Measurements from ENCODE around the gene UNC5A.

The UNC5A gene

DNA sequence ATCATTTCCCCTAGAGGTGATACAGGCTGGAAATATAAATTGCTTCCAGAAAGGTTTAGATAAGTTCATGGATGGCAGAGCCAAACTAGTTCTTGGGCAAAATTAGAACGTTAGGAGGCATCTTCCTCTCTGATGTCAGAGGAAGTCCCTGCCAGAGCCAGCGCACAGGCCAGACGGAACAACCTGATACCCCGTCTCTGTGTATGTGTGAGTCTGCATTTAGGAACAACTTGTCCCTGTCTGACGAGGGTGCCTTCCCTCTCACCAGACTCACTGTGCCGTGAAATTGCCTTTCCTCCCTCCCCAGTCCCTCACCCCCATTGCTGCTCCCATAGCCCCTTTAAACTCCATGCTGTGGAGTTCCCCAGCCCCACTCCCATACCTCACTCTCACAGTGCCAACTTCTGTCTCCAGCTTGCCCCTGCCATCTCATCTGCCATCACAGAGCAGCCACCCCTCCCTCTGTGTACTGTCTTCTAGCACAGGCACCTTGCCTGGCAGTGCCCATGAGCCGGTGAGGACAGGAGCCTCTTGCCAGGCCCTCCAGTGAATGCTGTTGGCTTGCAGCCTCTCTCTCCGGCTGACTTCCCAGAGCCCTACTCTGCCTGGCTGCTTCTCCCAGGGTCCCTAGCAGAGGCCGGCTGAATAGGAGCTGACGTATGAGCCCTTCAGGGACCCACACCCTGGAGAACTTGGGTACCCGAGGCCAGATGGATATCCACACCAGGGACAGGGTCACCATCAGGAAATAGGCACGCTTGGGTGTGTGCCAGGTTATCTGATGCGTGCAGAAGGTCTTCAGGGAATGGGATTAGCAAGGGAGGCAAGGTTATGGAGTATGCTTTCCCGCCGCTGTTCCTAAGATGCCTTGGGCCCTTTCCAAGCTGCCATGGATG lies 26.7 kb downstream of the UNC5A start:
- no peak for DNase-seq (ENCODE audit: low spot score)
- no peak overlapping the region for H4K91ac ChIP-seq (ENCODE audit: low read depth, low read length, poor library complexity)
- H3K79me1 ChIP-seq (ENCODE audit: low read depth, low read length), result no peaks in the 10 kb centered on the region
- no peak overlapping the region for H4K8ac ChIP-seq (ENCODE audit: low read depth, low read length)
- H3K27ac ChIP-seq (replicated peaks; ENCODE audit: low read length), result no peak overlapping the region
- H3K23ac ChIP-seq (ENCODE audit: low read depth, low read length, poor library complexity), result peak overlapping the region; percentile 8
- H3K4me2 ChIP-seq (ENCODE audit: insufficient read depth, low read length, poor library complexity, severe bottlenecking), result no peak overlapping the region
- H3K9ac ChIP-seq (ENCODE audit: low read depth, low read length, poor library complexity), result no peak overlapping the region
- H3K4me1 ChIP-seq (ENCODE audit: control insufficient read depth in 2 of 2, insufficient read depth in 1 of 2, low read depth in 1 of 2, low read length in 2 of 2), result peaks cover 0 to 12% of the 10 kb centered on the region in 2 donors
- H2BK5ac ChIP-seq (ENCODE audit: low read length), result no peak overlapping the region
- no peak overlapping the region for H2BK120ac ChIP-seq (ENCODE audit: low read depth, low read length)
- H3K36me3 ChIP-seq (replicated peaks in 1 of 2; ENCODE audit: control insufficient read depth in 2 of 2, insufficient read depth in 2 of 2, low read length in 2 of 2), result no peaks in the 10 kb centered on the region
- no peak overlapping the region for H3K4me3 ChIP-seq (ENCODE audit: low read length in 2 of 2)
- H2BK12ac ChIP-seq (ENCODE audit: low read length), result no peak overlapping the region
- peaks cover 0 to 41% (median 0%) of the 10 kb centered on the region in 3 experiments for H3K27me3 ChIP-seq (ENCODE audit: control insufficient read depth in 3 of 3, insufficient read depth in 3 of 3, low read depth in 1 of 3, low read length in 3 of 3)
- H3K9me3 ChIP-seq (replicated peaks in 1 of 2; ENCODE audit: control insufficient read depth in 2 of 2, insufficient read depth in 1 of 2, low read depth in 1 of 2, low read length in 2 of 2), result no peaks in the 10 kb centered on the region
- WGBS, 2 donors (ENCODE audit: extremely low coverage in 2 of 2, insufficient read length in 2 of 2, insufficient replicate concordance in 1 of 2), result no CpG with 5 or more reads among the region's 15 CpGs
- H2AFZ ChIP-seq (ENCODE audit: low read length), result no peak overlapping the region
- H3K4ac ChIP-seq (ENCODE audit: low read length), result no peak overlapping the region
- H3K14ac ChIP-seq (ENCODE audit: low read length), result no peak overlapping the region
- no peak overlapping the region for H2AK5ac ChIP-seq (ENCODE audit: low read depth, low read length)
- H2BK15ac ChIP-seq (ENCODE audit: low read length), result no peak overlapping the region
- H3K18ac ChIP-seq (ENCODE audit: low read length), result no peak overlapping the region

DNA sequence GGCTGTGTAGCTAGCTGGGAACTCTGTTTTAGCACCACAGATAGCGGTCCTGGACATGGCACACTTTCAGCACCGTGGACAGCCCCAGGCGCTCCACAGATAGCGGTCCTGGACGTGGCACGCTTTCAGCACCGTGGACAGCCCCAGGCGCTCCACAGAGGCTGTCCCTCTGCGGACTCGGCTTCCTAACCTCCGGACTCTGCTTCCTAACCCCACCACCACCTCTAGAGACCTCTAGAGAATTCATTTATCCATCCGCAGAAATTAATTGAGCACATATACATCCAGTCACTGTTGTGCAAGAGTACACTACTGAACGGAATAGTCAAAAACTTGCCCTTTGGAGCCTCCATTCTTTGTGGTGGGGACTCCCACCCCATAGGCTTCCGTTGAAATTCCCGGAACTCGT lies 27.4 kb downstream of the UNC5A start:
- Histone ChIP-seq H3K27me3 (ENCODE audit: control insufficient read depth in 3 of 3, insufficient read depth in 3 of 3, low read depth in 1 of 3, low read length in 3 of 3) (peaks cover 0 to 41% (median 0%) of the 10 kb centered on the region in 3 experiments), H3K36me3 (replicated peaks in 1 of 2; ENCODE audit: control insufficient read depth in 2 of 2, insufficient read depth in 2 of 2, low read length in 2 of 2) (no peaks in the 10 kb centered on the region), H2BK120ac (ENCODE audit: low read depth, low read length) (no peak overlapping the region), H4K91ac (ENCODE audit: low read depth, low read length, poor library complexity) (no peak overlapping the region), H3K4me3 (ENCODE audit: low read length in 2 of 2) (no peak overlapping the region), H3K27ac (replicated peaks; ENCODE audit: low read length) (no peak overlapping the region), H3K9ac (ENCODE audit: low read depth, low read length, poor library complexity) (no peak overlapping the region), H3K4me2 (ENCODE audit: insufficient read depth, low read length, poor library complexity, severe bottlenecking) (no peak overlapping the region), H2BK15ac (ENCODE audit: low read length) (no peak overlapping the region), H2AK5ac (ENCODE audit: low read depth, low read length) (no peak overlapping the region), H3K14ac (ENCODE audit: low read length) (no peak overlapping the region), H4K8ac (ENCODE audit: low read depth, low read length) (no peak overlapping the region), H3K4ac (ENCODE audit: low read length) (no peak overlapping the region), H3K9me3 (replicated peaks in 1 of 2; ENCODE audit: control insufficient read depth in 2 of 2, insufficient read depth in 1 of 2, low read depth in 1 of 2, low read length in 2 of 2) (no peaks in the 10 kb centered on the region), H3K23ac (ENCODE audit: low read depth, low read length, poor library complexity) (no peak overlapping the region), H3K18ac (ENCODE audit: low read length) (no peak overlapping the region), H3K79me1 (ENCODE audit: low read depth, low read length) (no peaks in the 10 kb centered on the region), H3K4me1 (ENCODE audit: control insufficient read depth in 2 of 2, insufficient read depth in 1 of 2, low read depth in 1 of 2, low read length in 2 of 2) (peaks cover 0 to 12% of the 10 kb centered on the region in 2 donors), H2BK5ac (ENCODE audit: low read length) (no peak overlapping the region), H2AFZ (ENCODE audit: low read length) (no peak overlapping the region), H2BK12ac (ENCODE audit: low read length) (no peak overlapping the region)
- DNase-seq (ENCODE audit: low spot score), result peak; percentile 94
- no CpG with 5 or more reads among the region's 16 CpGs for WGBS, 2 donors (ENCODE audit: extremely low coverage in 2 of 2, insufficient read length in 2 of 2, insufficient replicate concordance in 1 of 2)

DNA sequence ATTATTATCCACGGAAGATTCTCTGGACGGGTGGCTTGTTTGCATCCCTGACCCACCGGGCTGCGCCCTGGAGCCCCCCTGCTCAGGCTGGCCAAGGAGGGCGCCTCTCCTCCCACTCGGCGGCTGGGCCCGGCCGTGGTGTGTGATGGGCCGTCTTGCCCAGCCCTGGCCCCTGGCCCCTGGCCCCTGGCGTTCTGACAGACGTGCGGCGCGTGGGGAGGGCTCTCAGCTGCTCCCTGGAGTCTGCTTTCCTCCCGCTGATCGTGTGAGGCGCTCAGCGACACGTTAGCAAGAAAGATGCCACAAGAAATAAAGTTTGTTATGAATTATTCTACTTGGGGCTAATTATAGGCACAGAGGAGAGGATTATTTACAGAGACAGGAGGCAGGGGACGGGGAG lies 33.3 kb downstream of the UNC5A start:
- Histone ChIP-seq H4K91ac (ENCODE audit: low read depth, low read length, poor library complexity) (no peak overlapping the region), H2BK15ac (ENCODE audit: low read length) (no peak overlapping the region), H2BK5ac (ENCODE audit: low read length) (no peak overlapping the region), H3K27me3 (ENCODE audit: control insufficient read depth in 3 of 3, insufficient read depth in 3 of 3, low read depth in 1 of 3, low read length in 3 of 3) (peaks cover 0 to 59% (median 0%) of the 10 kb centered on the region in 3 experiments), H3K4me1 (ENCODE audit: control insufficient read depth in 2 of 2, insufficient read depth in 1 of 2, low read depth in 1 of 2, low read length in 2 of 2) (peaks cover 0 to 26% of the 10 kb centered on the region in 2 donors), H3K23ac (ENCODE audit: low read depth, low read length, poor library complexity) (no peak overlapping the region), H3K79me1 (ENCODE audit: low read depth, low read length) (peaks cover 2% of the 10 kb centered on the region), H3K36me3 (replicated peaks in 1 of 2; ENCODE audit: control insufficient read depth in 2 of 2, insufficient read depth in 2 of 2, low read length in 2 of 2) (no peaks in the 10 kb centered on the region), H4K8ac (ENCODE audit: low read depth, low read length) (no peak overlapping the region), H3K14ac (ENCODE audit: low read length) (no peak overlapping the region), H2BK12ac (ENCODE audit: low read length) (no peak overlapping the region), H2AFZ (ENCODE audit: low read length) (no peak overlapping the region), H3K18ac (ENCODE audit: low read length) (no peak overlapping the region), H2BK120ac (ENCODE audit: low read depth, low read length) (no peak overlapping the region), H3K9me3 (replicated peaks in 1 of 2; ENCODE audit: control insufficient read depth in 2 of 2, insufficient read depth in 1 of 2, low read depth in 1 of 2, low read length in 2 of 2) (no peaks in the 10 kb centered on the region), H3K4me2 (ENCODE audit: insufficient read depth, low read length, poor library complexity, severe bottlenecking) (no peak overlapping the region), H3K4me3 (ENCODE audit: low read length in 2 of 2) (no peak overlapping the region), H3K9ac (ENCODE audit: low read depth, low read length, poor library complexity) (no peak overlapping the region), H3K27ac (replicated peaks; ENCODE audit: low read length) (no peak overlapping the region), H3K4ac (ENCODE audit: low read length) (no peak overlapping the region), H2AK5ac (ENCODE audit: low read depth, low read length) (no peak overlapping the region)
- WGBS, 2 donors (ENCODE audit: extremely low coverage in 2 of 2, insufficient read length in 2 of 2, insufficient replicate concordance in 1 of 2), result no CpG with 5 or more reads among the region's 21 CpGs
- DNase-seq (ENCODE audit: low spot score), result no peak

DNA sequence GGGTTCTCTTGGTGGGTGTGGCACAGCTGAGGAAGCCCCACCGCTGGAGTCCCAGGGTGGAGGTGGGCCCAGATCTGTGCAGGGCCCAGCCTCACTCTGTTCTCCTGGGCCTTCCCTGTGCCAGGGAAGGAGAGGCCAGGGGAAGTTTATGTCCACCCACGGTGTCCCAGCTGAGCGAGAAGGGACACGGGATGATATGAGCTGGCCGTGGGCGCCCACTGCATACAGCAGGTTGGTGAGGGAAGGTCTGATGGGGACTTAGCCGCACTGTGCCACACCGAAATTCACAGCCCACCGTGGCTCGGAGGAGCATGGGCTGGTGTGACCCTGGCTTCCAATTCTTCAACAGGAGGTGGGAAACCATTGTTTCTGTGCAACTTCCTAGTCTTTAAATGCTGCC lies 33.9 kb downstream of the UNC5A start:
- Histone ChIP-seq H3K36me3 (replicated peaks in 1 of 2; ENCODE audit: control insufficient read depth in 2 of 2, insufficient read depth in 2 of 2, low read length in 2 of 2) (no peaks in the 10 kb centered on the region), H3K14ac (ENCODE audit: low read length) (no peak overlapping the region), H4K8ac (ENCODE audit: low read depth, low read length) (peak overlapping the region; percentile 76), H3K27ac (replicated peaks; ENCODE audit: low read length) (no peak overlapping the region), H3K18ac (ENCODE audit: low read length) (peak overlapping the region; percentile 66), H3K9me3 (replicated peaks in 1 of 2; ENCODE audit: control insufficient read depth in 2 of 2, insufficient read depth in 1 of 2, low read depth in 1 of 2, low read length in 2 of 2) (no peaks in the 10 kb centered on the region), H3K4ac (ENCODE audit: low read length) (no peak overlapping the region), H3K23ac (ENCODE audit: low read depth, low read length, poor library complexity) (no peak overlapping the region), H2BK12ac (ENCODE audit: low read length) (peak overlapping the region; percentile 49), H2AFZ (ENCODE audit: low read length) (no peak overlapping the region), H2BK5ac (ENCODE audit: low read length) (no peak overlapping the region), H2AK5ac (ENCODE audit: low read depth, low read length) (peak overlapping the region; percentile 93), H3K4me3 (ENCODE audit: low read length in 2 of 2) (no peak overlapping the region), H2BK120ac (ENCODE audit: low read depth, low read length) (no peak overlapping the region), H3K27me3 (ENCODE audit: control insufficient read depth in 3 of 3, insufficient read depth in 3 of 3, low read depth in 1 of 3, low read length in 3 of 3) (peaks cover 0 to 57% (median 0%) of the 10 kb centered on the region in 3 experiments), H3K9ac (ENCODE audit: low read depth, low read length, poor library complexity) (no peak overlapping the region), H2BK15ac (ENCODE audit: low read length) (peak overlapping the region; percentile 0), H3K79me1 (ENCODE audit: low read depth, low read length) (peaks cover 2% of the 10 kb centered on the region), H3K4me2 (ENCODE audit: insufficient read depth, low read length, poor library complexity, severe bottlenecking) (no peak overlapping the region), H3K4me1 (ENCODE audit: control insufficient read depth in 2 of 2, insufficient read depth in 1 of 2, low read depth in 1 of 2, low read length in 2 of 2) (peaks cover 0 to 26% of the 10 kb centered on the region in 2 donors), H4K91ac (ENCODE audit: low read depth, low read length, poor library complexity) (no peak overlapping the region)
- WGBS, 2 donors (ENCODE audit: extremely low coverage in 2 of 2, insufficient read length in 2 of 2, insufficient replicate concordance in 1 of 2), result no CpG with 5 or more reads among the region's 10 CpGs
- no peak for DNase-seq (ENCODE audit: low spot score)
